Psoas muscle (tissue), 8 donors: Measurements from ENCODE around the gene CNKSR1. TPM values are rescaled to one million over a fixed set of nuclear protein-coding genes. Genes with fewer than 3 reads are reported as not detected.

ENCODE experiments used
- ATAC-seq, 4 donors: fragments of 200-7000 bp; cut with Tn5 transposase; one replicate each; pipeline ENCODE4 v1.9.1; 2020; ENCODE audit warnings: moderate library complexity in 3 of 4, mild to moderate bottlenecking in 2 of 4
- DNase-seq, 2 donors: peaks; one replicate each; pipeline ENCODE4 v3.0.0-alpha.2; 2020
- H3K27ac ChIP-seq: fragments of 200-600 bp; one replicate; pipeline ENCODE4 v1.8.0; 2022
- H3K27me3 ChIP-seq, 3 donors: fragments of 200-600 bp in 1 of 3; one replicate each; pipeline versions ENCODE4 v1.6.1 to v1.8.0; 2013 to 2022; ENCODE audit warnings: low read length in 2 of 3, mild to moderate bottlenecking in 2 of 3, moderate library complexity in 1 of 3; ENCODE audit not compliant: insufficient read depth in 3 of 3
- H3K36me3 ChIP-seq, 2 donors: fragments of 200-600 bp in 1 of 2; one replicate each; pipeline versions ENCODE4 v1.6.1 to v1.8.0; 2013 to 2022; ENCODE audit warnings: low read depth in 1 of 2, mild to moderate bottlenecking in 1 of 2, moderate library complexity in 1 of 2; ENCODE audit not compliant: insufficient read depth in 1 of 2
- H3K4me1 ChIP-seq: fragments of 200-600 bp; one replicate; pipeline ENCODE4 v1.8.0; 2022
- H3K4me3 ChIP-seq: fragments of 200-600 bp; one replicate; pipeline ENCODE4 v1.8.0; 2022; ENCODE audit warnings: mild to moderate bottlenecking
- H3K9me3 ChIP-seq: fragments of 200-600 bp; one replicate; pipeline ENCODE4 v1.8.0; 2022
- WGBS, 3 donors: extraction: QIAGEN DNeasy Blood & Tissue Kit; methylation state at CpG; one replicate each; pipeline versions ENCODE4 v1.1.6 to v1.1.7; 2013; 5-methylcytosine and 5-hydroxymethylcytosine counted together
- intact Hi-C, 2 donors: fragments of 100-400 bp; cut with DNase I; formaldehyde crosslinking; loops; one replicate each; pipeline versions ENCODE4 v1.11.0 to v1.14.2; 2022
- polyA plus RNA-seq, 3 donors: library from polyadenylated mRNA; stranded (reverse); fragments of 200-250 nt; gene quantifications; one replicate each; pipeline ENCODE4 v1.2.3, GENCODE V29; 2013
- total RNA-seq, 4 donors: library from RNA; stranded (reverse); fragmentation: NEBNext Ultra II Directional in 2 of 4; extraction: Animal tissue kit (Norgen Biotek cat#: 25700) in 2 of 4; gene quantifications; one replicate each; pipeline versions ENCODE4 v1.2.1 to v1.2.4, GENCODE V29; 2021 to 2023
- TF ChIP-seq, protein P1 (sequence below): fragments of 200-600 bp; IDR thresholded peaks from one replicate; pipeline ENCODE4 v1.8.0; 2022; ENCODE audit warnings: antibody characterized with exemption
- donor health status: healthy with polysubstance abuse.
- donor health status: DM: no; HTN: no; CAD: no; lungs with moderate emphysema.
- donor health status: Bipolar disorder and iron deficiency.
- donor health status: healthy.
- donor health status: DM: yes; HTN: yes; CAD: no.
- donor health status: DM: no; HTN: no; CAD: no.
- donor health status: DM: no; HTN: no; CAD: no.
- donor health status: DM: yes; HTN: yes; CAD: no.

The CNKSR1 gene
- total and polyA plus RNA-seq, 7 donors: 11.0 to 90.4 (median 54.8) TPM

DNA sequence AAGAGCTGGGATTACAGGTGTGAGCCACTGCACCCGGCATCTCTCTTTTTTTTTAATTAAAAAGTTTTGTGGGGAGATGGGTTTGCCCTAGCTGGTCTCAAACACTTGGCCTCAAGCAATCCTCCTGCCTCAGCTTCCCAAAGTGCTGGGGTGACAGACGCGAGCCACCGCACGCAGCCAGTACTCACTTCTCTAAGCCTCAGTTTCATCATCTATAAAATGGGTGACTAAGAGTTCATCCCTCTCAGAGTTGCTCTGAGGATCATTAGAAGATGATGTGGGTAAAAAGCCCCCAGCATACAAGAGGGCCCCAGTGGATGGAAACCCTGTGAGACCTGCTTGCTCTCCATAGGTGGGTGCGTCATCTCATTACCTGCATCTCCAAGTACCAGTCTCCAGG lies 10.6 kb downstream of the CNKSR1 start:
- Histone ChIP-seq H3K27me3 (no peaks in the 10 kb centered on the region), H3K4me3 (no peak overlapping the region), H3K36me3 (peaks cover 0 to 63% of the 10 kb centered on the region in 2 donors), H3K4me1 (peaks cover 7% of the 10 kb centered on the region), H3K27ac (no peak overlapping the region), H3K9me3 (no peaks in the 10 kb centered on the region)
- intact Hi-C loops: no loop called here
- DNase-seq (no peak), ATAC-seq (no peak)
- TF ChIP-seq, protein P1, sequence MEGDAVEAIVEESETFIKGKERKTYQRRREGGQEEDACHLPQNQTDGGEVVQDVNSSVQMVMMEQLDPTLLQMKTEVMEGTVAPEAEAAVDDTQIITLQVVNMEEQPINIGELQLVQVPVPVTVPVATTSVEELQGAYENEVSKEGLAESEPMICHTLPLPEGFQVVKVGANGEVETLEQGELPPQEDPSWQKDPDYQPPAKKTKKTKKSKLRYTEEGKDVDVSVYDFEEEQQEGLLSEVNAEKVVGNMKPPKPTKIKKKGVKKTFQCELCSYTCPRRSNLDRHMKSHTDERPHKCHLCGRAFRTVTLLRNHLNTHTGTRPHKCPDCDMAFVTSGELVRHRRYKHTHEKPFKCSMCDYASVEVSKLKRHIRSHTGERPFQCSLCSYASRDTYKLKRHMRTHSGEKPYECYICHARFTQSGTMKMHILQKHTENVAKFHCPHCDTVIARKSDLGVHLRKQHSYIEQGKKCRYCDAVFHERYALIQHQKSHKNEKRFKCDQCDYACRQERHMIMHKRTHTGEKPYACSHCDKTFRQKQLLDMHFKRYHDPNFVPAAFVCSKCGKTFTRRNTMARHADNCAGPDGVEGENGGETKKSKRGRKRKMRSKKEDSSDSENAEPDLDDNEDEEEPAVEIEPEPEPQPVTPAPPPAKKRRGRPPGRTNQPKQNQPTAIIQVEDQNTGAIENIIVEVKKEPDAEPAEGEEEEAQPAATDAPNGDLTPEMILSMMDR: no peak
- 92 to 97% (median 95%) methylated on average over 6 of the region's 6 CpGs for WGBS, 3 donors

DNA sequence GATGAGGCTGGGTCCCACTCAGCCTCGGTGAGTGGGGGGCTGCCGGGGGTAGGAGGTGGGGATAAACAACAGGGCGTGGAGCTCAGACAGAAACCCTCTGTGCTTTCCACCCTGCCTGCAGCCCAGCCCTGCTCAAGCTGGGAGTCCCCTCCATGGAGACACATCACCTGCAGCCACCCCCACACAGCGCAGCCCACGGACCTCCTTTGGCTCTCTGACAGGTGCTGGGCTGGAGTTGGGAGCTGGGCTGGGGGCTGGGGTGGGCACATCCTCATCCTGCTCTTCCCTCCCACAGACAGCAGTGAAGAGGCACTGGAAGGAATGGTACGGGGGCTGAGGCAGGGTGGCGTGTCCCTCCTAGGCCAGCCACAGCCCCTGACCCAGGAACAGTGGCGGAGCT lies 11.2 kb downstream of the CNKSR1 start:
- Histone ChIP-seq H3K4me3 (no peak overlapping the region), H3K27ac (no peak overlapping the region), H3K9me3 (no peaks in the 10 kb centered on the region), H3K4me1 (peaks cover 1% of the 10 kb centered on the region), H3K27me3 (no peaks in the 10 kb centered on the region), H3K36me3 (peaks cover 0 to 62% of the 10 kb centered on the region in 2 donors)
- 88 to 92% (median 91%) methylated on average over 6 to 8 of the region's 8 CpGs for WGBS, 3 donors
- no peak for ATAC-seq
- intact Hi-C loops: no loop called here
- no peak for DNase-seq
- TF ChIP-seq, protein P1: no peak

DNA sequence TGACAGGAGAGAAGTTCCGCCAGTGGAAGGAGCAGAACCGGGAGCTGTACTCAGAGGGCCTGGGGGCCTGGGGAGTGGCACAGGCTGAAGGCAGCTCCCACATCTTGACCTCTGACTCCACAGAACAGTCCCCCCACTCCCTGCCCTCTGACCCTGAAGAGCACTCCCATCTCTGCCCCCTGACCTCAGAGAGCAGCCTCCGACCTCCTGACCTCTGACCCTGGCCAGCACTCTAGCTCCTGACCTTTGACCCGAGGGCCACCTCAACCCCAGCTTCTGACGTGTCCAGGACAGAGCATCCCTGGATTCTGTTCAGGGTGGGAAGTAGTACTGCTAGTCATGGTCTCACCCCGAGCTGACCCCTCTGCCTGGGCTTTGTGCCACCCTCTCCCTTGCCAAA lies 12.0 kb downstream of the CNKSR1 start:
- TF ChIP-seq, protein P1: no peak
- Histone ChIP-seq H3K4me1 (no peaks in the 10 kb centered on the region), H3K9me3 (no peaks in the 10 kb centered on the region), H3K4me3 (no peak overlapping the region), H3K27me3 (no peaks in the 10 kb centered on the region), H3K27ac (no peak overlapping the region), H3K36me3 (peaks cover 0 to 56% of the 10 kb centered on the region in 2 donors)
- 61 to 77% (median 65%) methylated on average over 6 of the region's 6 CpGs for WGBS, 3 donors
- DNase-seq (no peak), ATAC-seq (peak in 1 of 4 donors; percentile 17)
- intact Hi-C loops: no loop called here

DNA sequence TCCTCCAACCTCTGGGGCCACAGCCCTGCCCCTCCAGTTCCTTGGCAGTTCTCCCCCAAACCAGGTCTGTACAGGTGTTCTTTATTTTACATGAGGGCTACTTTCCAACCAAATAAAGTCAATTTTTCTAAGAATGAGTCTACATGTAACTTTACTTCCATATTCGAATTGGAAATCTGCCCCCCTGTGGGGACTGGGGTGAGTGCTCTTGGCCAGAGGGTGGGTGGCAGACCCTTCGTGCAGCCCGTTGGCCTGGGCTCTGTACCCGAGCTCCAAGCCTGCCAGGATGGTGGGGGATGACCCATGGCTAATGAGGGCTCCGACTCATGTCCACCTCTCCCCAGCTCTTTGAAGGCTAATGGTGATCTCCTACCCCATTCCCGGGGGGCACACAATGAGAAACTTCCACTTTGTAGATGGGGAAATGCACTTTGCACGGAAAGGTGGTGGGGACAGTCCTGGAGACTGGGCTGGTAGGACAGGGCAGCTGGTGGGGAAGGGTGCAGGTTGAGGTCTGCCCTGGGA lies 12.5 kb downstream of the CNKSR1 start:
- intact Hi-C loops: no loop called here
- ATAC-seq (peak in 3 of 4 donors; percentile 17 to 45 (median 26)), DNase-seq (no peak)
- Histone ChIP-seq H3K4me3 (no peak overlapping the region), H3K9me3 (no peaks in the 10 kb centered on the region), H3K27ac (no peak overlapping the region), H3K27me3 (no peaks in the 10 kb centered on the region), H3K36me3 (peaks cover 0 to 51% of the 10 kb centered on the region in 2 donors), H3K4me1 (no peaks in the 10 kb centered on the region)
- TF ChIP-seq, protein P1: no peak
- 67 to 75% (median 72%) methylated on average over 7 of the region's 7 CpGs for WGBS, 3 donors
